Upper lobe of left lung (tissue), 6 donors: Measurements from ENCODE around the gene ITPR2. TPM values are rescaled to one million over a fixed set of nuclear protein-coding genes. Genes with fewer than 3 reads are reported as not detected.

Experiments
- ATAC-seq, 2 donors: fragments of 200-7000 bp; cut with Tn5 transposase; one replicate each; pipeline ENCODE4 v1.9.1; 2022; ENCODE audit warnings: mild to moderate bottlenecking in 2 of 2, moderate library complexity in 2 of 2; ENCODE audit not compliant: low FRiP score in 2 of 2
- DNase-seq, 2 donors: peaks; one replicate each; pipeline ENCODE4 v3.0.0-alpha.2; 2019 to 2020
- H3K27ac ChIP-seq, 4 donors: fragments of 200-600 bp; sonication (generic); one replicate each; pipeline ENCODE4 v1.5.1; 2016 to 2019
- H3K27me3 ChIP-seq, 4 donors: fragments of 200-600 bp; sonication (generic); one replicate each; pipeline ENCODE4 v1.5.1; 2017 to 2019
- H3K36me3 ChIP-seq, 4 donors: fragments of 200-600 bp; sonication (generic); one replicate each; pipeline ENCODE4 v1.5.1; 2016 to 2019
- H3K4me1 ChIP-seq, 4 donors: fragments of 200-600 bp; sonication (generic); one replicate each; pipeline ENCODE4 v1.5.1; 2018 to 2019
- H3K4me3 ChIP-seq, 4 donors: fragments of 200-600 bp; sonication (generic); one replicate each; pipeline ENCODE4 v1.5.1; 2017 to 2019; ENCODE audit warnings: mild to moderate bottlenecking in 2 of 4, moderate library complexity in 1 of 4
- H3K9me3 ChIP-seq, 4 donors: fragments of 200-600 bp; sonication (generic); one replicate each; pipeline ENCODE4 v1.5.1; 2018 to 2019
- EP300 ChIP-seq, 4 donors: sonication (generic); formaldehyde crosslinking; IDR thresholded peaks; one replicate each; pipeline ENCODE4 v1.5.1; 2017; ENCODE audit warnings: antibody characterized with exemption in 4 of 4, control low read depth in 2 of 4
- POLR2A ChIP-seq, 4 donors: fragments of 450-650 bp; IDR thresholded peaks; one replicate each; pipeline ENCODE4 v1.5.1; 2016 to 2017; ENCODE audit warnings: antibody characterized with exemption in 4 of 4, mild to moderate bottlenecking in 2 of 4
- POLR2AphosphoS5 ChIP-seq, 2 donors: sonication (generic); formaldehyde crosslinking; IDR thresholded peaks; one replicate each; pipeline ENCODE4 v1.5.1; 2017; ENCODE audit warnings: antibody characterized with exemption in 2 of 2
- WGBS, 2 donors: methylation state at CpG; one replicate each; pipeline ENCODE4 v1.1.5; 2017 to 2018; 5-methylcytosine and 5-hydroxymethylcytosine counted together
- total RNA-seq, 6 donors: library from RNA; depleted of rRNA in 4 of 6; stranded (reverse); fragments of >200 nt in 4 of 6; gene quantifications; one replicate each; pipeline versions ENCODE4 v1.1.0 to v1.2.1, GENCODE V29; 2016 to 2021
- TF ChIP-seq, protein P1 (sequence below), 6 experiments: fragments of 450-650 bp in 4 of 6; fragments of 200-600 bp in 2 of 6; sonication (generic) in 2 of 6; IDR thresholded peaks; one replicate each; pipeline ENCODE4 v1.5.1; 2016 to 2019; ENCODE audit warnings: antibody characterized with exemption in 6 of 6
- donor health status: DM: no; HTN: no; CAD: no; lungs with moderate emphysema.
- donor health status: DM: no; HTN: yes; CAD: no; lungs with severe emphysema.

ITPR2 gene
- total RNA-seq: 100 to 1,000 TPM in 1 of 6 donors, 10 to 100 TPM in 5; 35.5 to 115 (median 45.0) TPM

DNA sequence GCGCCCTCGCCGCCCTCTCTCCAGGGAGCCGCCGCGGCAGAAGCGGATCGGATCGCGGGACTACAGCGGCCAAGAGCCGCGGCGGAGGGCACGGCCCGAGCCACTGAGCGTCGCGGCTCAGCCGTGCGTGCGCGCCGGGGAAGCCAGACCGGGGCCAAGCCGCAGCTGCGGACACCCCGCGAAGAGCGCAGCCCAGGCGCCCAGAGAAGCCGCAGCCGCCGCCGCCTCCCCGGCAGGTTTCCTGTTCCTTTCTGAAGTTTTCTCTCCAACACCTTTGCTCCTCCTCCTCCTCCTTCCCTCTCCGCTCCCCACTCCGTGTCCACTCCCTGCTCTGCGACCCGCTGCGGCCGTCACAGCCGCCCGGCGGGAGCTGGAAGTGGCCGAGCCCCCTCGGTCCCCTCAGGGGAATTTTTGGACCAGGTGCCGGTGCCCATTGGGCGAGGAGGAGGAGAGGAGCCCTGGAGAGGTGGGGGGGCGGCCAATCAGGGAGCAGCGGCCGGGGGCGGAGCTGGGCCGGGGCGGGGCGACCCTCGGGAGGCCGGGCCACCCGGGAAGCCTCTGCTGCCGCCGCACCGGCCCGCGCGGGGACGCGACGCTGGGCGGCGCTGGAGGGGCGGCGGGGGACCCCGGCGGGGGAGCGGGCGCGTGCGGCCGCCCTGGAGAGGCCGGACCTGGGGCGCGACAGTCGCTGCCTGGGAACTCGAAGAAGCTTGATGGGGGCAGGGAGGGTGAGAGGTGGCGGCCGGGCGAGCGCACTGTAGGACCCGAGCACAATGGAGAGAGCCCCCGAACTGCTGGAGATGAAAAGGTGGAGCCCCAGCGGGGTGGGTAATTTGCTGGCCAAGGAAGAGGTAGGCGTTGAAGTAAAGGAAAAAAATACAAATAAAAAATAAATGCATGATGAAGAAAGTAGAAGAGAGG, at the start of gene ITPR2:
Gene ITPR2 (minus strand): TSS at position 373 of the 921 bp plus-strand sequence. CDS start 413 bp downstream, outside the sequence.
- Histone ChIP-seq H3K27me3 (no peaks in the 10 kb centered on the region), H3K27ac (peak within 1 kb of the TSS; percentile 97 to 98 (median 98)), H3K9me3 (no peaks in the 10 kb centered on the region), H3K4me3 (peak within 1 kb of the TSS; percentile 85 to 97 (median 88)), H3K36me3 (no peaks in the 10 kb centered on the region), H3K4me1 (peaks cover 4 to 18% (median 11%) of the 10 kb centered on the region in 4 donors)
- TF ChIP-seq POLR2AphosphoS5 (IDR thresholded peaks at IDR 0.05): peak; percentile 69 to 99
- TF ChIP-seq, protein P1, sequence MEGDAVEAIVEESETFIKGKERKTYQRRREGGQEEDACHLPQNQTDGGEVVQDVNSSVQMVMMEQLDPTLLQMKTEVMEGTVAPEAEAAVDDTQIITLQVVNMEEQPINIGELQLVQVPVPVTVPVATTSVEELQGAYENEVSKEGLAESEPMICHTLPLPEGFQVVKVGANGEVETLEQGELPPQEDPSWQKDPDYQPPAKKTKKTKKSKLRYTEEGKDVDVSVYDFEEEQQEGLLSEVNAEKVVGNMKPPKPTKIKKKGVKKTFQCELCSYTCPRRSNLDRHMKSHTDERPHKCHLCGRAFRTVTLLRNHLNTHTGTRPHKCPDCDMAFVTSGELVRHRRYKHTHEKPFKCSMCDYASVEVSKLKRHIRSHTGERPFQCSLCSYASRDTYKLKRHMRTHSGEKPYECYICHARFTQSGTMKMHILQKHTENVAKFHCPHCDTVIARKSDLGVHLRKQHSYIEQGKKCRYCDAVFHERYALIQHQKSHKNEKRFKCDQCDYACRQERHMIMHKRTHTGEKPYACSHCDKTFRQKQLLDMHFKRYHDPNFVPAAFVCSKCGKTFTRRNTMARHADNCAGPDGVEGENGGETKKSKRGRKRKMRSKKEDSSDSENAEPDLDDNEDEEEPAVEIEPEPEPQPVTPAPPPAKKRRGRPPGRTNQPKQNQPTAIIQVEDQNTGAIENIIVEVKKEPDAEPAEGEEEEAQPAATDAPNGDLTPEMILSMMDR (IDR thresholded peaks at IDR 0.05): peak in 5 of 6 experiments; percentile 41 to 60 (median 48)
- TF ChIP-seq POLR2A (IDR thresholded peaks at IDR 0.05): peak; percentile 27 to 95 (median 84)
- TF ChIP-seq EP300 (IDR thresholded peaks at IDR 0.05): peak in 1 of 4 donors; percentile 48
- peak; percentile 96 to 98 for DNase-seq
- WGBS, 2 donors: 0 to 1% methylated on average over 65 to 83 of the region's 92 CpGs
- peak; percentile 97 to 98 for ATAC-seq

DNA sequence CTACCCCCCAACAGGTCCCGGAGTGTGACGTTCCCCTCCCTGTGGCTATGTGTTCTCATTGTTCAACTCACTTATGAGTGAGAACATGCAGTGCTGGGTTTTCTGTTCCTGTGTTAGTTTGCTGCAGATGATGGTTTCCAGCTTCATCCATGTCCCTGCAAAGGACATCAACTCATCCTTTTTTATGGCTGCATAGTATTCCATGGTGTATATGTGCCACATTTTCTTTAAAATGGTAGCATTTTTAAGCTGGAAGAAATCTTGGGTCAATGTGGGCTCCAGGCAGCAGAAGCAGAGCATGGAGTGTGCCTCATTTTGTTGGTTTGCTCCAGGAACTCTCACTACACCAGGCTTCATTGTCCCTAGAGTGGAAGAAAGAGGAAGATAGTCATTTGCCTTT, 47.6 kb upstream of the ITPR2 start:
- no peak overlapping the region for H3K4me3 ChIP-seq
- H3K36me3 ChIP-seq: no peaks in the 10 kb centered on the region
- H3K27ac ChIP-seq: no peak overlapping the region
- DNase-seq (no peak), ATAC-seq (no peak)
- no peaks in the 10 kb centered on the region for H3K9me3 ChIP-seq
- 94 to 100% methylated on average over 2 of the region's 2 CpGs for WGBS, 2 donors
- H3K27me3 ChIP-seq: no peaks in the 10 kb centered on the region
- peaks cover 7 to 16% (median 15%) of the 10 kb centered on the region in 4 donors for H3K4me1 ChIP-seq
- TF ChIP-seq POLR2A (IDR thresholded peaks at IDR 0.05) (no peak), POLR2AphosphoS5 (IDR thresholded peaks at IDR 0.05) (no peak), EP300 (IDR thresholded peaks at IDR 0.05) (no peak)
- TF ChIP-seq, protein P1 (IDR thresholded peaks at IDR 0.05): no peak

GRCh38 chr12:26878661-26879119, 45.7 kb upstream of the ITPR2 start:
- no peak overlapping the region for H3K4me3 ChIP-seq
- no peaks in the 10 kb centered on the region for H3K9me3 ChIP-seq
- peaks cover 5 to 10% (median 10%) of the 10 kb centered on the region in 4 donors for H3K4me1 ChIP-seq
- ATAC-seq (peak; percentile 58 to 63), DNase-seq (peak; percentile 24 to 51)
- no peaks in the 10 kb centered on the region for H3K36me3 ChIP-seq
- TF ChIP-seq EP300 (IDR thresholded peaks at IDR 0.05): no peak
- no peak for TF ChIP-seq POLR2AphosphoS5 (IDR thresholded peaks at IDR 0.05)
- TF ChIP-seq, protein P1 (IDR thresholded peaks at IDR 0.05): no peak
- no peak for TF ChIP-seq POLR2A (IDR thresholded peaks at IDR 0.05)
- H3K27me3 ChIP-seq: no peaks in the 10 kb centered on the region
- H3K27ac ChIP-seq: no peak overlapping the region
- WGBS, 2 donors: 22 to 37% methylated on average over 6 of the region's 6 CpGs

GRCh38 chr12:26874501-26875296, 41.7 kb upstream of the ITPR2 start:
- peak in 1 of 2 donors; percentile 66 for ATAC-seq
- peak in 1 of 2 donors; percentile 21 for DNase-seq
- Histone ChIP-seq H3K4me3 (no peak overlapping the region), H3K27ac (no peak overlapping the region), H3K4me1 (peaks cover 17 to 26% (median 20%) of the 10 kb centered on the region in 4 donors), H3K36me3 (no peaks in the 10 kb centered on the region), H3K27me3 (no peaks in the 10 kb centered on the region), H3K9me3 (no peaks in the 10 kb centered on the region)
- 72 to 73% methylated on average over 7 of the region's 7 CpGs for WGBS, 2 donors
- TF ChIP-seq POLR2AphosphoS5 (IDR thresholded peaks at IDR 0.05): no peak
- TF ChIP-seq POLR2A (IDR thresholded peaks at IDR 0.05): no peak
- TF ChIP-seq, protein P1 (IDR thresholded peaks at IDR 0.05): no peak
- TF ChIP-seq EP300 (IDR thresholded peaks at IDR 0.05): no peak
